ENCODE results near the gene CNGA4. TPM values are rescaled to one million over a fixed set of nuclear protein-coding genes. Genes with fewer than 3 reads are reported as not detected.

CNGA4 gene
- total RNA-seq, 4 donors from 2014 or later, result 0.59 TPM; not detected in 3

DNA sequence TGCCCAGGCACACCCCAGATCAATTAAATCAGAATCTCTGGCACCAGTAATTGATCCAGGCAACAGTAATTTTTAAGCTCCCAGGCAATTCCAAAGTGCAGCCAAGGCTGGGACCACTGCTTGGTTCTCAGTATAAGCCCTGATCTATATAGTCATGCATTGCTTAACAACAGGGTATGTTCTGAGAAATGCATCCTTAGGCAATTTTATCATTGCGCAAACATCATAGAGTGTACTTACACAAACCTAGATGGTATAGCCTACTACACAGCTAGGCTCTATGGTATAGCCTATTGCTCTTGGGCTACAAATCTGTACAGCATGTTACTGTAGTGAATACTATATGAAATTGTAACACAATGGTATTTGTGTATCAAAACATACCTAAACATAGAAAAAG, 34.2 kb upstream of the CNGA4 start:
- Histone ChIP-seq H3K36me3 (peaks cover 0 to 48% (median 0%) of the 10 kb centered on the region in 3 donors), H3K27me3 (no peaks in the 10 kb centered on the region), H3K4me1 (no peaks in the 10 kb centered on the region), H3K4me3 (no peak overlapping the region), H3K27ac (no peak overlapping the region), H3K9me3 (no peaks in the 10 kb centered on the region)
- no peak for DNase-seq (ENCODE audit: low spot score in 2 of 2)
- 100% methylated on average over 1 of the region's 1 CpG for WGBS, 2 donors
- TF ChIP-seq, protein P1, sequence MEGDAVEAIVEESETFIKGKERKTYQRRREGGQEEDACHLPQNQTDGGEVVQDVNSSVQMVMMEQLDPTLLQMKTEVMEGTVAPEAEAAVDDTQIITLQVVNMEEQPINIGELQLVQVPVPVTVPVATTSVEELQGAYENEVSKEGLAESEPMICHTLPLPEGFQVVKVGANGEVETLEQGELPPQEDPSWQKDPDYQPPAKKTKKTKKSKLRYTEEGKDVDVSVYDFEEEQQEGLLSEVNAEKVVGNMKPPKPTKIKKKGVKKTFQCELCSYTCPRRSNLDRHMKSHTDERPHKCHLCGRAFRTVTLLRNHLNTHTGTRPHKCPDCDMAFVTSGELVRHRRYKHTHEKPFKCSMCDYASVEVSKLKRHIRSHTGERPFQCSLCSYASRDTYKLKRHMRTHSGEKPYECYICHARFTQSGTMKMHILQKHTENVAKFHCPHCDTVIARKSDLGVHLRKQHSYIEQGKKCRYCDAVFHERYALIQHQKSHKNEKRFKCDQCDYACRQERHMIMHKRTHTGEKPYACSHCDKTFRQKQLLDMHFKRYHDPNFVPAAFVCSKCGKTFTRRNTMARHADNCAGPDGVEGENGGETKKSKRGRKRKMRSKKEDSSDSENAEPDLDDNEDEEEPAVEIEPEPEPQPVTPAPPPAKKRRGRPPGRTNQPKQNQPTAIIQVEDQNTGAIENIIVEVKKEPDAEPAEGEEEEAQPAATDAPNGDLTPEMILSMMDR (IDR thresholded peaks at IDR 0.05), result no peak
- TF ChIP-seq EP300 (IDR thresholded peaks at IDR 0.05) (no peak), POLR2A (IDR thresholded peaks at IDR 0.05) (no peak)

DNA sequence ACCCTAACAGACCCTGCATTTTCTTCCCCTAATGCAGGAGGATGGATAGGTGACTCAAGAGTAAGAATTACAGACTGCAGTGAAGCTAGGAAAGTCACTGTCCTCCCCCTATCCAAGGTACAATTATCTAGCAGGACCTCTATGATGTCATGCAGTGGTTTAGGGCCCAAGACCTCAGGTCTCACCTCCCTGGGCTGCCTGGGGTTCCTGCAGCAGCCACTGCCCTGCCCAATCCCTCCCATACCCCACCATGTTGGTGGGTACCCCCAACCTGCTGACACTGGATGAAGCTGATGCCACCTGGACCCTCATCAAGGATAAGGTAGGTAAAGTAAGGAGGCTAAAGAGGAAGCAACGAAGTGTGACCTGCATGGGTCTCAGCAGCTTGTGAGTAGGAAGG, 33.5 kb upstream of the CNGA4 start, which contains the start of gene C11orf42:
TSS of gene C11orf42 (plus strand) at position 192 of the 400 bp plus-strand sequence. CDS start at position 251, 59 bp downstream.
- 90 to 100% methylated on average over 1 of the region's 1 CpG for WGBS, 2 donors
- peaks cover 0 to 55% (median 0%) of the 10 kb centered on the region in 3 donors for H3K36me3 ChIP-seq

DNA sequence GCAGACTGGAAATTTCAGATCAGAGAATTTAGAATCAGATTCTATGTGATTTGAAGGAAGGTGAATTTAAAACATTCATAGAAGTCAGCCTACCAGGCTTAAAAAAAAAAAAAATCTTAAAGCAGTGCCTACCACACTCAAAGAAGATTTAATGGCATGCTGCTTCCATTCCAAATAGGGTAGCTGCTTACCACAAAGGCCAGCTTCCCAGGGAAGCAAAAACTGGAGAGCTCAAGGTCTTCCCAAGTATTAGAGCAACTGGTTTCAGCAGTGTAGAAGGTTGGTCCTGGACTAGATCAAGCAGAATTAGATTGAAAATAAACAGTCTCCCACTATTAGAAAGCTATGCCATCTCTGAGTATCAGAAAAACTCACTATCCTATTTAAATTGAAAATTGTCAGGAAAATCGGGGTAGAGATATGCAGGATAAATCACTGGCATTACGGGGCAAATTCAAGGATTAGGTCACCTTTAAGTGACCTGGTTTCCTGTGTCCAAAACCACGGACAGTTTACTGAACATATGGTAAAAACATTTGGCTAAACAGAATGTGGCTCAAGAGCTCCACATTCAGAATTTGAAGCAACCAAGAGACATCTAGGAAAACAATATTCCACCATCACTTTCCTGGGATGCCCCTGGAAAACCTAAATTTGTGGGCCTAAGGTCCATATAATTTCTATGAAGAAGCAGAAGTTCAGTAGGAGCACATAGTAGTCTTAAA, 32.3 kb upstream of the CNGA4 start:
- Histone ChIP-seq H3K27me3 (no peaks in the 10 kb centered on the region), H3K9me3 (no peaks in the 10 kb centered on the region), H3K27ac (no peak overlapping the region), H3K36me3 (peaks cover 2 to 67% (median 3%) of the 10 kb centered on the region in 3 donors), H3K4me3 (no peak overlapping the region), H3K4me1 (no peaks in the 10 kb centered on the region)
- WGBS, 2 donors, result 71 to 79% methylated on average over 3 of the region's 3 CpGs
- no peak for TF ChIP-seq POLR2A (IDR thresholded peaks at IDR 0.05)
- TF ChIP-seq, protein P1 (IDR thresholded peaks at IDR 0.05), result no peak
- no peak for TF ChIP-seq EP300 (IDR thresholded peaks at IDR 0.05)
- no peak for DNase-seq (ENCODE audit: low spot score in 2 of 2)

More for the DNA sequence above, 33.5 kb upstream of the CNGA4 start, which contains the start of gene C11orf42:
- H3K27me3 ChIP-seq, result no peaks in the 10 kb centered on the region
- DNase-seq (ENCODE audit: low spot score in 2 of 2), result no peak
- H3K4me3 ChIP-seq, result no peak within 1 kb of the TSS
- no peaks in the 10 kb centered on the region for H3K9me3 ChIP-seq
- no peak for TF ChIP-seq EP300 (IDR thresholded peaks at IDR 0.05)
- TF ChIP-seq, protein P1 (IDR thresholded peaks at IDR 0.05), result no peak
- TF ChIP-seq POLR2A (IDR thresholded peaks at IDR 0.05), result no peak
- no peak within 1 kb of the TSS for H3K27ac ChIP-seq
- H3K4me1 ChIP-seq, result no peaks in the 10 kb centered on the region

DNA sequence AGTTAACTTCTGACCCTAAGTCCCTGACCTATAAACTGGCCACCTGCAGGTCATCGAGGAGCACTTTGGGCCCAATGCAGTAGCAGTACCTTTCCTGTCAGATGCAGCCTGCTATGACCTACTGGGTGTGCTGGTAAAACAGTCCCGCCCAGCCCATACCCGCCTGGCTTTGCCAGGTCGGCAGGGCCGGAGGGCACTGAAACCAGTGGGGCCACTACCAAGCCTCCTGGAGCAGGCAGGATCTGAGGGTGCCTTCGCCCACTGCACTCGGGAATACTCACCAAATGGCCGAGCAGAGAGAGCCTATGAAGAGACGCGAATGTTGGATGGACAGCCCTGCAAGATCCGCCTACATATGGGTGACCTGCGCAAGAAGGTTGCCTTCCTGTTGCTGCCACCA, 29.1 kb upstream of the CNGA4 start:
- WGBS, 2 donors, result 93 to 96% methylated on average over 11 to 12 of the region's 12 CpGs
- no peak overlapping the region for H3K4me3 ChIP-seq
- DNase-seq (ENCODE audit: low spot score in 2 of 2), result no peak
- H3K4me1 ChIP-seq, result no peaks in the 10 kb centered on the region
- no peaks in the 10 kb centered on the region for H3K27me3 ChIP-seq
- no peak overlapping the region for H3K27ac ChIP-seq
- TF ChIP-seq POLR2A (IDR thresholded peaks at IDR 0.05) (no peak), EP300 (IDR thresholded peaks at IDR 0.05) (no peak)
- TF ChIP-seq, protein P1 (IDR thresholded peaks at IDR 0.05), result no peak
- no peaks in the 10 kb centered on the region for H3K9me3 ChIP-seq
- H3K36me3 ChIP-seq, result peaks cover 2 to 95% (median 11%) of the 10 kb centered on the region in 3 donors

DNA sequence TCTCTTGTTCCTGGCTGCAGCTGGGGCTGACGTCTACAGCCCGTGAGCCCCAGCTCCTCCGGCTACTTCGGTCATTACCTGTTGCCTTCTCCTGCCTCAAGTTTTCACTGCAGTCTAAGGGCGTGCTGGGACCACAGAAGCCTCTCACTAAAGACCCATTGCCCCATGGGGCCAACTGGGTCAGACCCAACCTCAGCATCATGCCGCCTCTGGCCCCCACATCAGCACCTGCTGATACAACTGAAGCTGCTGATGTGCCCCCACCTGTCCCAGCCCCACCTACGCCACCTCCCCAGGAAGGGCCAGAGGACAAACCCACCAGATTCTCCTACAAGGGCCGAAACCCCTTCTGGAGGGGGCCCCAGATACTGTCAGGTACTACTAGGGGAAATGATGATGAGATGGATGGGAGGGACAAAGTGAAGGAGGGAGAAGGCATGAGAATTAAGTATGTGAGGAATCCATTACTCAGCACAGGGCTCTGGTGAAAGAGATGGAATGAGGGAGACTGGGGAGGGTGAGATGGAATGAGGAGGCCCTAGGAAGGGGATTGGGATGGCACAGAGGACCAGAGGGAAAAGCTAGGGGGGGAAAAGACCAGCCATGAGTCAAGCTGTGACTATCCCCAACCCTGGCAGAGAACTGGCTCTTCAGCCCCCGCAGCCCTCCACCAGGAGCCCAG, 28.5 kb upstream of the CNGA4 start:
- Histone ChIP-seq H3K27me3 (no peaks in the 10 kb centered on the region), H3K4me1 (no peaks in the 10 kb centered on the region), H3K4me3 (no peak overlapping the region), H3K9me3 (no peaks in the 10 kb centered on the region), H3K36me3 (peaks cover 2 to 95% (median 11%) of the 10 kb centered on the region in 3 donors), H3K27ac (no peak overlapping the region)
- no peak for DNase-seq (ENCODE audit: low spot score in 2 of 2)
- TF ChIP-seq EP300 (IDR thresholded peaks at IDR 0.05) (no peak), POLR2A (IDR thresholded peaks at IDR 0.05) (no peak)
- TF ChIP-seq, protein P1 (IDR thresholded peaks at IDR 0.05), result no peak
- WGBS, 2 donors, result 97 to 98% methylated on average over 9 of the region's 9 CpGs

Data from tibial nerve (tissue), 4 donors.